GM23338 (cell line): Measurements from ENCODE around the gene MT1A. TPM values are rescaled to one million over a fixed set of nuclear protein-coding genes. Genes with fewer than 3 reads are reported as not detected.
"Not testable (repeated sequence)": the region's sequence is repeated elsewhere in the genome, so short reads cannot be mapped to it uniquely, and the experiment has no call there.

Experiments used
- ATAC-seq: fragments of 200-7000 bp; cut with Tn5 transposase; 3 replicates; pipeline ENCODE4 v1.9.1; 2020
- DNase-seq: peaks from one replicate; pipeline ENCODE4 v3.0.0-alpha.2; 2015; ENCODE audit warnings: low spot score
- H2AFZ ChIP-seq: fragments of 200-600 bp; sonication (generic); 2 replicates; pipeline ENCODE4 v1.8.0; 2016; ENCODE audit warnings: antibody characterized with exemption, mild to moderate bottlenecking, moderate library complexity
- H3F3A ChIP-seq: fragments of 200-600 bp; sonication (generic); replicated peaks from 2 replicates; pipeline ENCODE4 v1.8.0; 2017; ENCODE audit warnings: antibody characterized with exemption, mixed run types, low read depth
- H3K27ac ChIP-seq: fragments of 200-600 bp; sonication (generic); 2 replicates; pipeline ENCODE4 v1.6.1; 2016; ENCODE audit warnings: low read depth
- H3K27me3 ChIP-seq: fragments of 200-600 bp; sonication (generic); 2 replicates; pipeline ENCODE4 v1.8.0; 2016; ENCODE audit warnings: mild to moderate bottlenecking, mixed run types, moderate library complexity; ENCODE audit not compliant: insufficient read depth
- H3K36me3 ChIP-seq: fragments of 200-600 bp; sonication (generic); 2 replicates; pipeline ENCODE4 v1.8.0; 2016; ENCODE audit warnings: mild to moderate bottlenecking; ENCODE audit not compliant: insufficient read depth
- H3K4me1 ChIP-seq: fragments of 200-600 bp; sonication (generic); 2 replicates; pipeline ENCODE4 v1.8.0; 2016; ENCODE audit warnings: mild to moderate bottlenecking, moderate library complexity; ENCODE audit not compliant: insufficient read depth
- H3K4me2 ChIP-seq: fragments of 200-600 bp; sonication (generic); 2 replicates; pipeline ENCODE4 v1.7.1; 2017; ENCODE audit warnings: mixed run types
- H3K4me3 ChIP-seq: fragments of 200-600 bp; sonication (generic); 2 replicates; pipeline ENCODE4 v1.6.1; 2016; ENCODE audit warnings: mixed run types
- H3K79me2 ChIP-seq: fragments of 200-600 bp; sonication (generic); replicated peaks from 2 replicates; pipeline ENCODE4 v1.8.0; 2017; ENCODE audit warnings: mild to moderate bottlenecking; ENCODE audit not compliant: insufficient read depth
- H3K9me2 ChIP-seq: fragments of 200-600 bp; sonication (generic); 2 replicates; pipeline ENCODE4 v1.8.0; 2017; ENCODE audit not compliant: insufficient read depth
- H4K20me1 ChIP-seq: fragments of 200-600 bp; sonication (generic); replicated peaks from 2 replicates; pipeline ENCODE4 v1.8.0; 2017; ENCODE audit warnings: mild to moderate bottlenecking; ENCODE audit not compliant: insufficient read depth
- H3K27ac Mint-ChIP-seq: 2 replicates; pipeline ENCODE4 v1.8.0; 2020; ENCODE audit warnings: inconsistent platforms, mild to moderate bottlenecking, moderate library complexity, mixed read lengths
- H3K27me3 Mint-ChIP-seq: 3 replicates; pipeline ENCODE4 v1.8.0; 2022; ENCODE audit warnings: low read depth, mild to moderate bottlenecking, moderate library complexity, mixed read lengths, inconsistent platforms; ENCODE audit not compliant: insufficient read depth, poor library complexity
- H3K36me3 Mint-ChIP-seq: 3 replicates; pipeline ENCODE4 v1.8.0; 2021; ENCODE audit warnings: low read depth, mild to moderate bottlenecking, inconsistent platforms, moderate library complexity, mixed read lengths
- H3K4me1 Mint-ChIP-seq: 3 replicates; pipeline ENCODE4 v1.8.0; 2020; ENCODE audit warnings: mild to moderate bottlenecking, inconsistent platforms, mixed read lengths
- H3K4me3 Mint-ChIP-seq: 3 replicates; pipeline ENCODE4 v1.8.0; 2021; ENCODE audit warnings: moderate library complexity, mild to moderate bottlenecking, inconsistent platforms, mixed read lengths
- H3K9me3 Mint-ChIP-seq: 3 replicates; pipeline ENCODE4 v1.8.0; 2020; ENCODE audit warnings: moderate library complexity, mild to moderate bottlenecking, inconsistent platforms, mixed read lengths
- CREB1 ChIP-seq: fragments of 250-450 bp; sonication (Bioruptor Pico); IDR thresholded peaks from 2 replicates; pipeline ENCODE4 v1.5.0; 2020; ENCODE audit warnings: low read depth, mild to moderate bottlenecking, moderate library complexity
- EZH2 ChIP-seq: fragments of 200-600 bp; sonication (generic); IDR thresholded peaks from one replicate; pipeline ENCODE4 v1.8.0; 2017; ENCODE audit warnings: antibody characterized with exemption, mild to moderate bottlenecking, low read depth; ENCODE audit not compliant: unreplicated experiment
- EZH2phosphoT487 ChIP-seq: fragments of 200-600 bp; sonication (generic); IDR thresholded peaks from one replicate; pipeline ENCODE4 v1.8.1; 2018; ENCODE audit warnings: antibody characterized with exemption; ENCODE audit not compliant: unreplicated experiment
- JUNB ChIP-seq: IDR thresholded peaks from one replicate; pipeline ENCODE4 v1.6.1; 2016; ENCODE audit warnings: antibody characterized with exemption; ENCODE audit not compliant: unreplicated experiment
- NANOG ChIP-seq: IDR thresholded peaks from 2 replicates; pipeline ENCODE4 v1.6.1; 2016; ENCODE audit warnings: antibody characterized with exemption, borderline replicate concordance
- POLR2AphosphoS5 ChIP-seq: IDR thresholded peaks from 2 replicates; pipeline ENCODE4 v1.6.1; 2016; ENCODE audit warnings: antibody characterized with exemption, low read depth
- REST ChIP-seq: IDR thresholded peaks from one replicate; pipeline ENCODE4 v1.6.1; 2018; ENCODE audit warnings: antibody characterized with exemption; ENCODE audit not compliant: unreplicated experiment
- STAT1 ChIP-seq: IDR thresholded peaks from one replicate; pipeline ENCODE4 v1.6.1; 2016; ENCODE audit warnings: antibody characterized with exemption; ENCODE audit not compliant: unreplicated experiment
- polyA plus RNA-seq: library from polyadenylated mRNA; unstranded; fragments of >200 nt; fragmentation: Nextera tagmentation; extraction: Ambion mirVana; gene quantifications from 2 replicates; pipeline ENCODE4 v1.2.1, GENCODE V29; 2016
- total RNA-seq: library from RNA; depleted of rRNA; stranded (reverse); fragments of >200 nt; shearing (Covaris generic); gene quantifications from 2 replicates; pipeline ENCODE4 v1.2.3, GENCODE V29; 2014
- TF ChIP-seq, protein P1 (sequence below): IDR thresholded peaks from 2 replicates; pipeline ENCODE4 v1.6.1; 2016; ENCODE audit warnings: antibody characterized with exemption

MT1A gene
- total and polyA plus RNA-seq, 2 experiments from 2014 or later: 2.5 TPM; not detected in 1

GRCh38 chr16:56620339-56620897 lies 18.0 kb upstream of the MT1A start:
- Histone ChIP-seq H3K4me2 (no peak overlapping the region), H3F3A (0 out of 2 replicates have a peak, but pooled peaks cover 6% of the 10 kb centered on the region), H3K27me3 (peaks cover 100% of the 10 kb centered on the region), H2AFZ (no peak overlapping the region), H3K4me1 (peaks cover 55% of the 10 kb centered on the region), H4K20me1 (0 out of 2 replicates have a peak, but pooled peaks cover 9% of the 10 kb centered on the region), H3K27ac (no peak overlapping the region), H3K4me3 (no peak overlapping the region), H3K9me2 (no peaks in the 10 kb centered on the region; the same call in 1 of the 2 replicates), H3K79me2 (no peaks in the 10 kb centered on the region), H3K36me3 (no peaks in the 10 kb centered on the region)
- Mint-ChIP-seq H3K27ac (no peak overlapping the region), H3K9me3 (peaks cover 11% of the 10 kb centered on the region; the same call in 1 of the 3 replicates), H3K27me3 (peaks cover 89% of the 10 kb centered on the region), H3K4me1 (peaks cover 48% of the 10 kb centered on the region), H3K36me3 (no peaks in the 10 kb centered on the region), H3K4me3 (no peak overlapping the region)
- ATAC-seq (no peak), DNase-seq (no peak)
- no peak for TF ChIP-seq EZH2phosphoT487
- TF ChIP-seq POLR2AphosphoS5: no peak
- TF ChIP-seq CREB1: no peak
- TF ChIP-seq STAT1: no peak
- TF ChIP-seq NANOG: no peak
- TF ChIP-seq, protein P1, sequence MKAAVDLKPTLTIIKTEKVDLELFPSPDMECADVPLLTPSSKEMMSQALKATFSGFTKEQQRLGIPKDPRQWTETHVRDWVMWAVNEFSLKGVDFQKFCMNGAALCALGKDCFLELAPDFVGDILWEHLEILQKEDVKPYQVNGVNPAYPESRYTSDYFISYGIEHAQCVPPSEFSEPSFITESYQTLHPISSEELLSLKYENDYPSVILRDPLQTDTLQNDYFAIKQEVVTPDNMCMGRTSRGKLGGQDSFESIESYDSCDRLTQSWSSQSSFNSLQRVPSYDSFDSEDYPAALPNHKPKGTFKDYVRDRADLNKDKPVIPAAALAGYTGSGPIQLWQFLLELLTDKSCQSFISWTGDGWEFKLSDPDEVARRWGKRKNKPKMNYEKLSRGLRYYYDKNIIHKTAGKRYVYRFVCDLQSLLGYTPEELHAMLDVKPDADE: no peak
- TF ChIP-seq REST: no peak
- no peak for TF ChIP-seq JUNB

- Histone ChIP-seq H3K4me1 (peaks cover 53% of the 10 kb centered on the region), H3K27me3 (peaks cover 100% of the 10 kb centered on the region), H3F3A (0 out of 2 replicates have a peak, but pooled peaks cover 11% of the 10 kb centered on the region), H3K4me2 (peak overlapping the region; percentile 65)
- H3K27ac Mint-ChIP-seq, H3K9me2 ChIP-seq, H3K4me3 ChIP-seq, H3K4me3 Mint-ChIP-seq, H3K27ac ChIP-seq, H3K79me2 ChIP-seq, ATAC-seq, H3K36me3 ChIP-seq, H4K20me1 ChIP-seq, H3K36me3 Mint-ChIP-seq, H2AFZ ChIP-seq, DNase-seq: not testable (repeated sequence)
- Mint-ChIP-seq H3K4me1 (peaks cover 58% of the 10 kb centered on the region), H3K27me3 (peaks cover 88% of the 10 kb centered on the region), H3K9me3 (peaks cover 11% of the 10 kb centered on the region; the same call in 1 of the 3 replicates)
- peak; percentile 15 for TF ChIP-seq EZH2
Measured at GRCh38 chr16:56621665-56622445, 16.6 kb upstream of the MT1A start.

DNA sequence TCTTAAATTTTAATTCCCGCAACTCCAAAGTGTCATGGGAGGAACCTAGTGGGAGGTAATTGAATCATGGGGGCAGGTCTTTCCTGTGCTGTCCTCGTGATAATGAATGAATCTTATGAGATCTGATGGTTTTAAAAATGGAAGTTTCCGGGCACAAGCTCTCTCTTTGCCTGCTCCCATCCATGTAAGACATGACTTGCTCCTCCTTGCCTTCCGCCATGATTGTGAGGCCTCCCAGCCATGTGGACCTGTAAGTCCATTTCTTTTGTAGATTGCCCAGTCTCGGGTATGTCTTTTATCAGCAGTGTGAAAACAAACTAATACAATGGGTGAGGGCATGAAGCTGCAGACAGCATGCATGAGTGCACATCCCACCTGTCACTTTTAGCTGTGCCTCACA lies 15.3 kb upstream of the MT1A start:
- peaks cover 55% of the 10 kb centered on the region for H3K4me1 Mint-ChIP-seq
- H2AFZ ChIP-seq, H4K20me1 ChIP-seq, H3K79me2 ChIP-seq, DNase-seq, H3K4me2 ChIP-seq, H3K27ac ChIP-seq, H3K4me3 ChIP-seq, H3K36me3 ChIP-seq, ATAC-seq, H3K4me3 Mint-ChIP-seq, H3K9me2 ChIP-seq, H3K27ac Mint-ChIP-seq: not testable (repeated sequence)
- H3K36me3 Mint-ChIP-seq: peaks cover 14% of the 10 kb centered on the region; the same call in 1 of the 3 replicates
- Histone ChIP-seq H3K4me1 (peaks cover 44% of the 10 kb centered on the region), H3F3A (0 out of 2 replicates have a peak, but pooled peaks cover 11% of the 10 kb centered on the region), H3K27me3 (peaks cover 100% of the 10 kb centered on the region)
- peaks cover 11% of the 10 kb centered on the region; the same call in 1 of the 3 replicates for H3K9me3 Mint-ChIP-seq
- H3K27me3 Mint-ChIP-seq: peaks cover 88% of the 10 kb centered on the region
